ENCODE results near the gene KCNG2. TPM values are rescaled to one million over a fixed set of nuclear protein-coding genes. Genes with fewer than 3 reads are reported as not detected.

The KCNG2 gene
- total and polyA plus RNA-seq, 10 of the 15 experiments (the other 5 are each of a cell fraction or from before 2014, with no cell fraction given) = 0.20 to 0.23 TPM; not detected in 8

DNA sequence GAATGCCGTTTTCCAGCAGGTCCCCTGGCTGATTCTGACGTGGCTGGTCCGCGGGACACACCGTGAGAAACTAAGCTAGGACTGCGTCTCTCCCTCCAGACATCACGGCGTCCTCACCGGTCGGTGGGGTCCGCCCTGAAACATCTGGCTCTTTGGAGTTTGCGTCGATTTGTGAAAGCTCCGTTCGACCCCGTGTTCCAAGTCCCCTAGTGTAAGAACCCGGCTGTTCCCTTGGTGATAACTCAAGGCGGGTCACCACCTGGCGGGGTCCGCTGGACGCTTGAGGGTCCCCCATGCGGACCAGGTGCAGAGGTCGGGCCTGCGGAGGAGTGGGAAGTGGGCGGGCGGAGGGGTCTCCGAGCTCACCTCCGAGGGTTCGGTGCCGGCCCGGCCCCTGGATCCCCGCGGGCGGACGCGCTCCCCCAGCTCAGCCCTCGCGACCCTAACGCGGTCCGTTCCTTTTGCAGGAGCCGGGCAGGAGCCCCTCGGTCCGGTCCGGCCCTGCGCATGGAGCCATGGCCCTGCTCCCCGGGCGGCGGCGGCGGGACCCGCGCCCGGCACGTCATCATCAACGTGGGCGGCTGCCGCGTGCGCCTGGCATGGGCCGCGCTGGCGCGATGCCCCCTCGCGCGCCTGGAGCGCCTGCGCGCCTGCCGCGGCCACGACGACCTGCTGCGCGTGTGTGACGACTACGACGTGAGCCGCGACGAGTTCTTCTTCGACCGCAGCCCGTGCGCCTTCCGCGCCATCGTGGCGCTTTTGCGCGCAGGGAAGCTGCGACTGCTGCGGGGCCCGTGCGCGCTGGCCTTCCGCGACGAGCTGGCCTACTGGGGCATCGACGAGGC lies 65.6 kb downstream of the KCNG2 start (continued):
- TF ChIP-seq HDAC6 (IDR thresholded peaks at IDR 0.05; ENCODE audit: unreplicated experiment) (no peak), FOXK2 (IDR thresholded peaks at IDR 0.05) (no peak), TBL1XR1 (IDR thresholded peaks at IDR 0.05; ENCODE audit: low read depth, low read length) (no peak)

DNA sequence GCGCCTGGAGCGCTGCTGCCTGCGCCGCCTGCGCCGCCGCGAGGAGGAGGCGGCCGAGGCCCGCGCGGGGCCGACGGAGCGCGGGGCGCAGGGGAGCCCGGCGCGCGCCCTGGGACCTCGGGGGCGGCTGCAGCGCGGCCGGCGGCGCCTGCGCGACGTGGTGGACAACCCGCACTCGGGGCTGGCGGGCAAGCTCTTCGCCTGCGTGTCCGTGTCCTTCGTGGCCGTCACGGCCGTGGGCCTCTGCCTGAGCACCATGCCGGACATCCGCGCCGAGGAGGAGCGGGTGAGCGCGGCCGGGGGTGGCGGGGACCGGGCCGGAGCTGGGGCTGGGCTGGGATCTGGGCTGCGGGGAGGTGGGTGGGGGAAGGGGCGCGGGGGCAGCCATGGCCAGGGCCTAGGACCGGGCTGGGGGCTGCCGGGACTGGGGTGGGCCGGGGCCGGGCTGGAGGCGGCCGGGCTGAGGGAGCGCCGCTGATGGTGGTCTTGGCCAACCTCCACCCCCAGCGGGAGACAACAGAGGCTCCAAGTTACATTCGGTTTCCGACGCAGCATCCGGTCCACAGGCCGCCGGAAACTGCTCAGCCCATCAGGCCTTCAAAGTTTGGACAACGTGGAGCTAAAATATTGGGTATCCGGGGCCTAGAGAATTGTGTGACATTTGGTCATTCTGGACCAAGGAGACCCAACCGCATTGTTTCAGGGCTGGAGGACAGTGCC lies 66.4 kb downstream of the KCNG2 start:
- no peak for DNase-seq (ENCODE audit: low read depth, low spot score)
- ChIA-PET SMC1A (ENCODE audit: uncharacterized antibody, unreplicated experiment) (no interaction called here), POLR2A (no interaction called here), RAD21 (ENCODE audit: unreplicated experiment) (no interaction called here), CTCF (no interaction called here)
- in situ Hi-C loops (cut with MboI) (no loop called here), intact Hi-C loops (cut with micrococcal nuclease; ENCODE audit: unreplicated experiment) (no loop called here)
- ATAC-seq = no peak
- Histone ChIP-seq H3K27ac (ENCODE audit: control insufficient read depth, insufficient read depth) (no peak overlapping the region), H4K20me1 (ENCODE audit: control insufficient read depth, insufficient read depth) (no peaks in the 10 kb centered on the region), H3K4me2 (ENCODE audit: control insufficient read depth, insufficient read depth) (no peak overlapping the region), H3K9ac (ENCODE audit: control insufficient read depth, insufficient read depth, low read length) (no peak overlapping the region), H3K9me3 (replicated peaks; ENCODE audit: control insufficient read depth, insufficient read depth, low read length) (no peaks in the 10 kb centered on the region; the same call in 1 of the 3 replicates), H2AFZ (ENCODE audit: control insufficient read depth, low read depth, low read length) (no peak overlapping the region), H3K79me2 (ENCODE audit: control insufficient read depth, insufficient read depth, low read length) (no peaks in the 10 kb centered on the region), H3K36me3 (ENCODE audit: control insufficient read depth in 2 of 2, insufficient read depth in 2 of 2, low read length in 1 of 2) (no peaks in the 10 kb centered on the region), H3K27me3 (replicated peaks in 1 of 2; ENCODE audit: control insufficient read depth in 2 of 2, insufficient read depth in 2 of 2, low read length in 1 of 2) (no peaks in the 10 kb centered on the region), H3K4me1 (ENCODE audit: control insufficient read depth, insufficient read depth, low read length) (no peaks in the 10 kb centered on the region), H3K4me3 (no peak overlapping the region)
- WGBS (ENCODE audit: insufficient coverage, insufficient replicate concordance, low lambda C conversion rate, missing lambda C conversion rate) = 86% methylated on average over 26 of the region's 74 CpGs
- TF ChIP-seq KAT2A (conservative IDR thresholded peaks at IDR 0.05; ENCODE audit: control insufficient read depth, low read depth, low read length) (no peak), TCF12 (IDR thresholded peaks at IDR 0.05; ENCODE audit: low read depth, low read length) (no peak), POLR2AphosphoS5 (IDR thresholded peaks at IDR 0.05; ENCODE audit: low read length) (no peak), RELA (IDR thresholded peaks at IDR 0.05; ENCODE audit: borderline replicate concordance, partially characterized antibody) (no peak), TARDBP (IDR thresholded peaks at IDR 0.05; ENCODE audit: borderline replicate concordance) (no peak), ZNF384 (IDR thresholded peaks at IDR 0.05; ENCODE audit: borderline replicate concordance, low read depth, low read length) (no peak), RBBP5 (conservative IDR thresholded peaks at IDR 0.05) (no peak), NFXL1 (IDR thresholded peaks at IDR 0.05; ENCODE audit: borderline replicate concordance) (no peak)
- TF ChIP-seq, protein P1, sequence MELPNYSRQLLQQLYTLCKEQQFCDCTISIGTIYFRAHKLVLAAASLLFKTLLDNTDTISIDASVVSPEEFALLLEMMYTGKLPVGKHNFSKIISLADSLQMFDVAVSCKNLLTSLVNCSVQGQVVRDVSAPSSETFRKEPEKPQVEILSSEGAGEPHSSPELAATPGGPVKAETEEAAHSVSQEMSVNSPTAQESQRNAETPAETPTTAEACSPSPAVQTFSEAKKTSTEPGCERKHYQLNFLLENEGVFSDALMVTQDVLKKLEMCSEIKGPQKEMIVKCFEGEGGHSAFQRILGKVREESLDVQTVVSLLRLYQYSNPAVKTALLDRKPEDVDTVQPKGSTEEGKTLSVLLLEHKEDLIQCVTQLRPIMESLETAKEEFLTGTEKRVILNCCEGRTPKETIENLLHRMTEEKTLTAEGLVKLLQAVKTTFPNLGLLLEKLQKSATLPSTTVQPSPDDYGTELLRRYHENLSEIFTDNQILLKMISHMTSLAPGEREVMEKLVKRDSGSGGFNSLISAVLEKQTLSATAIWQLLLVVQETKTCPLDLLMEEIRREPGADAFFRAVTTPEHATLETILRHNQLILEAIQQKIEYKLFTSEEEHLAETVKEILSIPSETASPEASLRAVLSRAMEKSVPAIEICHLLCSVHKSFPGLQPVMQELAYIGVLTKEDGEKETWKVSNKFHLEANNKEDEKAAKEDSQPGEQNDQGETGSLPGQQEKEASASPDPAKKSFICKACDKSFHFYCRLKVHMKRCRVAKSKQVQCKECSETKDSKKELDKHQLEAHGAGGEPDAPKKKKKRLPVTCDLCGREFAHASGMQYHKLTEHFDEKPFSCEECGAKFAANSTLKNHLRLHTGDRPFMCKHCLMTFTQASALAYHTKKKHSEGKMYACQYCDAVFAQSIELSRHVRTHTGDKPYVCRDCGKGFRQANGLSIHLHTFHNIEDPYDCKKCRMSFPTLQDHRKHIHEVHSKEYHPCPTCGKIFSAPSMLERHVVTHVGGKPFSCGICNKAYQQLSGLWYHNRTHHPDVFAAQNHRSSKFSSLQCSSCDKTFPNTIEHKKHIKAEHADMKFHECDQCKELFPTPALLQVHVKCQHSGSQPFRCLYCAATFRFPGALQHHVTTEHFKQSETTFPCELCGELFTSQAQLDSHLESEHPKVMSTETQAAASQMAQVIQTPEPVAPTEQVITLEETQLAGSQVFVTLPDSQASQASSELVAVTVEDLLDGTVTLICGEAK (IDR thresholded peaks at IDR 0.05; ENCODE audit: borderline replicate concordance) = no peak
- TF ChIP-seq, protein P2, sequence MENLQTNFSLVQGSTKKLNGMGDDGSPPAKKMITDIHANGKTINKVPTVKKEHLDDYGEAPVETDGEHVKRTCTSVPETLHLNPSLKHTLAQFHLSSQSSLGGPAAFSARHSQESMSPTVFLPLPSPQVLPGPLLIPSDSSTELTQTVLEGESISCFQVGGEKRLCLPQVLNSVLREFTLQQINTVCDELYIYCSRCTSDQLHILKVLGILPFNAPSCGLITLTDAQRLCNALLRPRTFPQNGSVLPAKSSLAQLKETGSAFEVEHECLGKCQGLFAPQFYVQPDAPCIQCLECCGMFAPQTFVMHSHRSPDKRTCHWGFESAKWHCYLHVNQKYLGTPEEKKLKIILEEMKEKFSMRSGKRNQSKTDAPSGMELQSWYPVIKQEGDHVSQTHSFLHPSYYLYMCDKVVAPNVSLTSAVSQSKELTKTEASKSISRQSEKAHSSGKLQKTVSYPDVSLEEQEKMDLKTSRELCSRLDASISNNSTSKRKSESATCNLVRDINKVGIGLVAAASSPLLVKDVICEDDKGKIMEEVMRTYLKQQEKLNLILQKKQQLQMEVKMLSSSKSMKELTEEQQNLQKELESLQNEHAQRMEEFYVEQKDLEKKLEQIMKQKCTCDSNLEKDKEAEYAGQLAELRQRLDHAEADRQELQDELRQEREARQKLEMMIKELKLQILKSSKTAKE (IDR thresholded peaks at IDR 0.05; ENCODE audit: low read depth, poor library complexity, severe bottlenecking) = no peak
- FAIRE-seq = no peak
- BruUV-seq (replicated peaks) = no TSS peak

Data from GM12878 (cell line).